ENCODE data around the gene HNRNPH3. TPM values are rescaled to one million over a fixed set of nuclear protein-coding genes. Genes with fewer than 3 reads are reported as not detected.

The HNRNPH3 gene
- total RNA-seq, 1 donor from 2014 or later = 176 TPM

DNA sequence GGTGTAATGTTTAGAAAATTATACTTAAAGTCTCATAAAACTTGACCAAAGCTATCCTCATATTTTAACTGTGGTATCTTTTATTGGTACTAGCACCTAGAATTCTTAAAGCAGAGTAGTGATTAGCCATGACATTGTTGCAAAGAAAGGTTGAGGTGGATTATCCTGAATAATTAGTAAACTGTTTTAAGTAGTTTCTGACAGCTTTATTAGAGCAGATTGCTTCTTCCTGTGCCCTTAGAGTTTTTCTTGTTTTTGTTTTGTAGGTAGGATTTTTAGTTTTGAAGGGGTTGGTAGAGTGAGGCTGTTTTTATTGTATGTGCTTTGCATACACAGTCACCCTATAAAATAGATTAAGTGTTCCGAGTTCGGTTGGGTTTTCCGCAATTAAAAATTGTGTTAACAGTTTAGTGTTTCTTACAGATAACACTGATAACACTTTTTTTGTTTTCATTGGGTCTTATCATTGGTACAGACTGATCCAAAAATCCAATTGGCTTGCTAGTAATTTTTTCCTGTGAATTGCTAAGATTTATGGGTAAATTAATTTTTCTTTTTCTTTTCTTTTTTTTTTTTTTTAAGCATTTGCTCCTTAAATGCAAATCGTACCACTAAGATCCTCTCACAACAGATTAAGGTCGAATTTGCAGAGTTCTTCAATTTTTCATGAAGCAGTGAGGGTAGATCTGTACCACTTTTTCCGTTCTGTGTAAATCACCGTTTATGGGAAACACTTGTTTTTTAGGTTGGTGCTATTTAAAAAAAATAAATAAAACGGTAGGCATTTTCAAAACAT, 3.0 kb downstream of the HNRNPH3 start:
- Mint-ChIP-seq H3K4me3 (peak overlapping the region; percentile 100), H3K9me3 (no peaks in the 10 kb centered on the region), H3K27me3 (ENCODE audit: insufficient read depth) (peaks cover 1% of the 10 kb centered on the region), H3K27ac (peak overlapping the region; percentile 74), H3K4me1 (ENCODE audit: low read depth) (peaks cover 63% of the 10 kb centered on the region), H3K36me3 (ENCODE audit: low read depth) (peaks cover 59% of the 10 kb centered on the region)
- intact Hi-C loops (cut with micrococcal nuclease) = loop anchor here (1.0 to 5.0 kb wide), 3 partner anchors 7 to 103 kb away; partner anchors contain the start of gene ATOH7
- DNase-seq (ENCODE audit: low spot score) = no peak

DNA sequence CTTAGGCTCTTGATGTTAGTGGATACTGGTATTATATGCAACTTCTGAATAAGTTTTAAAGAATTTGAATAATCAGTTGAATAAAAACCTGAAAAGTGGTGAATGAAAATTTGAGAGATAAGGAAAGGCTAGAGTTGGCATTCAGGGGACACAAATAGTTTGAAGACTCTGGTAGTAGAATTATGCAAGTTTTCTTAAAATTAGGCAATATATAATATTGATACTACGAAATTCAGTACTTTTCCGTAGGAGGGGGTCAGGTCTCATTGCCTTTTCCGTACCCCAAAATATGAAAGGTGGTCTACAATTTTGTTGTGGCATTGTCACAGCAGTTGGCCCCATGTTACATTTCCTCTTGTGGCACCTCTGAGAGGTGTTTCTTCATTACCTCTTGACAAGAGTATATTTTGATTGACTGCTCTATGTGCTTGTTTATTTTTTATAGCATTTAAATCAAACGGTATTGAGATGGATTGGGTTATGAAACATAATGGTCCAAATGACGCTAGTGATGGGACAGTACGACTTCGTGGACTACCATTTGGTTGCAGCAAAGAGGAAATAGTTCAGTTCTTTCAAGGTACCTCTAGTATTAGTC, 5.0 kb downstream of the HNRNPH3 start:
- Mint-ChIP-seq H3K4me1 (ENCODE audit: low read depth) (peaks cover 54% of the 10 kb centered on the region), H3K9me3 (no peaks in the 10 kb centered on the region), H3K27me3 (ENCODE audit: insufficient read depth) (peaks cover 1% of the 10 kb centered on the region), H3K4me3 (peak overlapping the region; percentile 77), H3K27ac (peak overlapping the region; percentile 19), H3K36me3 (ENCODE audit: low read depth) (peaks cover 76% of the 10 kb centered on the region)
- intact Hi-C loops (cut with micrococcal nuclease) = no loop called here
- no peak for DNase-seq (ENCODE audit: low spot score)

GRCh38 chr10:68340358-68341080, 8.7 kb downstream of the HNRNPH3 start:
- H3K9me3 Mint-ChIP-seq = no peaks in the 10 kb centered on the region
- no peaks in the 10 kb centered on the region for H3K27me3 Mint-ChIP-seq (ENCODE audit: insufficient read depth)
- H3K27ac Mint-ChIP-seq = no peak overlapping the region
- DNase-seq (ENCODE audit: low spot score) = no peak
- intact Hi-C loops (cut with micrococcal nuclease) = loop anchor here (10.0 kb wide), 1 partner anchor 414 kb away; no protein-coding TSS in a partner anchor
- H3K36me3 Mint-ChIP-seq (ENCODE audit: low read depth) = peaks cover 71% of the 10 kb centered on the region
- H3K4me1 Mint-ChIP-seq (ENCODE audit: low read depth) = peaks cover 43% of the 10 kb centered on the region
- no peak overlapping the region for H3K4me3 Mint-ChIP-seq

- DNase-seq (ENCODE audit: low spot score) = no peak
- Mint-ChIP-seq H3K4me3 (no peak overlapping the region), H3K36me3 (ENCODE audit: low read depth) (peaks cover 68% of the 10 kb centered on the region), H3K27ac (no peak overlapping the region), H3K4me1 (ENCODE audit: low read depth) (peaks cover 30% of the 10 kb centered on the region), H3K27me3 (ENCODE audit: insufficient read depth) (no peaks in the 10 kb centered on the region), H3K9me3 (no peaks in the 10 kb centered on the region)
- intact Hi-C loops (cut with micrococcal nuclease) = loop anchor here (1.0 to 10.0 kb wide), 2 partner anchors 9 to 412 kb away; no protein-coding TSS in a partner anchor
Observed at GRCh38 chr10:68342909-68343516, 11.1 kb downstream of the HNRNPH3 start.

GRCh38 chr10:68345621-68346020, 13.8 kb downstream of the HNRNPH3 start:
- intact Hi-C loops (cut with micrococcal nuclease) = loop anchor here (10.0 kb wide), 1 partner anchor 409 kb away; no protein-coding TSS in a partner anchor
- DNase-seq (ENCODE audit: low spot score) = no peak
- Mint-ChIP-seq H3K9me3 (no peaks in the 10 kb centered on the region), H3K27ac (peak overlapping the region; percentile 3), H3K4me3 (no peak overlapping the region), H3K36me3 (ENCODE audit: low read depth) (peaks cover 56% of the 10 kb centered on the region), H3K4me1 (ENCODE audit: low read depth) (peaks cover 30% of the 10 kb centered on the region), H3K27me3 (ENCODE audit: insufficient read depth) (no peaks in the 10 kb centered on the region)

GRCh38 chr10:68346774-68347173, 14.9 kb downstream of the HNRNPH3 start:
- Mint-ChIP-seq H3K27ac (peak overlapping the region; percentile 52), H3K4me3 (no peak overlapping the region), H3K27me3 (ENCODE audit: insufficient read depth) (no peaks in the 10 kb centered on the region), H3K36me3 (ENCODE audit: low read depth) (peaks cover 46% of the 10 kb centered on the region), H3K4me1 (ENCODE audit: low read depth) (peaks cover 25% of the 10 kb centered on the region), H3K9me3 (no peaks in the 10 kb centered on the region)
- no peak for DNase-seq (ENCODE audit: low spot score)
- intact Hi-C loops (cut with micrococcal nuclease) = loop anchor here (10.0 kb wide), 1 partner anchor 408 kb away; no protein-coding TSS in a partner anchor

DNA sequence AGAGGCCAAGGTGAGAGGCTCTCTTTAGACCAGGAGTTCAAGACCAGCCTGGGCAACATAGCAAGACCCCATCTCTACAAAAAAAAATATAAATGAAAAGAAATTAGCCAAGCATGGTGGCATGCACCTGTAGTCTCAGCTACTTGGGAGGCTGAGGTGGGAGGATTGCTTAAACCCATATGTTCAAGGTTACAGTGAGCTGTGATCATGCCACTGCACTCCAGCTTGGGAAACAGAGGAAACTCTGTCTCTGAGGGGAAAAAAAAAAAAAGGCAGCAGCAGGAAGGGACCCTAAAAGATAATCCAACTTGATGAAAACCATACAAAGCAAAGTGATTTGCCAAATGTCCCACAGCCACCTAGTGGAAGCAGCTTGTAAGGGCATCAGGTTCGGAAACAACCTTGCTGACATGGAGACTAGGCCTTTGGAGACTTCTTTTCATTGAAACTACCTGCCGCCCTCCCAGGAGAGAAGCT, 16.4 kb downstream of the HNRNPH3 start:
- peak; percentile 10 for DNase-seq (ENCODE audit: low spot score)
- Mint-ChIP-seq H3K36me3 (ENCODE audit: low read depth) (peaks cover 42% of the 10 kb centered on the region), H3K27ac (peak overlapping the region; percentile 13), H3K4me3 (no peak overlapping the region), H3K27me3 (ENCODE audit: insufficient read depth) (no peaks in the 10 kb centered on the region), H3K9me3 (no peaks in the 10 kb centered on the region), H3K4me1 (ENCODE audit: low read depth) (peaks cover 17% of the 10 kb centered on the region)
- intact Hi-C loops (cut with micrococcal nuclease) = loop anchor here (1.0 to 10.0 kb wide), 5 partner anchors 14 to 493 kb away; no protein-coding TSS in a partner anchor

DNA sequence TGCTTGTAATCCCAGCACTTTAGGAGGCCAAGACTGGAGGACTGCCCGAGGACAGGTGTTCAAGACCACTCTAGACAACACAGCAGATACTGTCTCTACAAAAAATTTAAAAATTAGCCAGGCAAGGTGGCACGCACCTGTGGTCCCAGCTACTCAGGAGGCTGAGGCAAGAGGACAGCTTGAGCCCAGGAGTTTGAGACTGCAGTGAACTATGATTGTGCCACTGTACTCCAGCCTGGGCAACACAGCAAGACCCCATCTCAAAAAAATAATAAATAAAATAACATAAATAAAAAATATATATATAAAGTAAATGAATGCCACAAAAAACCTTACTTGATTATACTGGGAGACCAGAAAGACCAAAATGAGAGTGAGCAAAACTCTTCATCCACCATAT, 21.7 kb downstream of the HNRNPH3 start:
- intact Hi-C loops (cut with micrococcal nuclease) = no loop called here
- H3K27ac Mint-ChIP-seq = no peak overlapping the region

DNA sequence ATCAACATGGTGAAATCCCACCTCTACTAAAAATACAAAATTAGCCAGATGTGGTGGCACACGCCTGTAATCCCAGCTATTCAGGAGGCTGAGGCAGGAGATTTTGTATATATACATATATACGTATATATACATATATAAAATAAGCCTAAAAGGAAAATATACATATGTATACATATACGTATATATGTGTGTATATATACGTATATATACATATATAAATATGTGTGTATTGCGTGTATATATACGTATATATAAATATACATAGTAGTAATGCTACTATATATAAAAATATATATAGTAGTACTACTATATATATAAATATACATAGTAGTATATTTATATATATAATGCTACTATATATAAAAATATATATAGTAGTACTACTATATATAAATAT, 27.3 kb downstream of the HNRNPH3 start:
- Mint-ChIP-seq H3K36me3 (ENCODE audit: low read depth) (peaks cover 15% of the 10 kb centered on the region), H3K27ac (no peak overlapping the region), H3K27me3 (ENCODE audit: insufficient read depth) (no peaks in the 10 kb centered on the region), H3K9me3 (no peaks in the 10 kb centered on the region), H3K4me3 (no peak overlapping the region), H3K4me1 (ENCODE audit: low read depth) (no peaks in the 10 kb centered on the region)
- intact Hi-C loops (cut with micrococcal nuclease) = no loop called here
- no peak for DNase-seq (ENCODE audit: low spot score)

More for the DNA sequence above, 21.7 kb downstream of the HNRNPH3 start:
- DNase-seq (ENCODE audit: low spot score) = no peak
- Mint-ChIP-seq H3K4me3 (no peak overlapping the region), H3K4me1 (ENCODE audit: low read depth) (no peaks in the 10 kb centered on the region), H3K9me3 (no peaks in the 10 kb centered on the region), H3K27me3 (ENCODE audit: insufficient read depth) (no peaks in the 10 kb centered on the region), H3K36me3 (ENCODE audit: low read depth) (peaks cover 17% of the 10 kb centered on the region)

- no peak overlapping the region for H3K27ac Mint-ChIP-seq
- intact Hi-C loops (cut with micrococcal nuclease) = no loop called here
- H3K4me1 Mint-ChIP-seq (ENCODE audit: low read depth) = no peaks in the 10 kb centered on the region
- no peak for DNase-seq (ENCODE audit: low spot score)
- no peak overlapping the region for H3K4me3 Mint-ChIP-seq
- H3K36me3 Mint-ChIP-seq (ENCODE audit: low read depth) = peaks cover 13% of the 10 kb centered on the region
- no peaks in the 10 kb centered on the region for H3K27me3 Mint-ChIP-seq (ENCODE audit: insufficient read depth)
- H3K9me3 Mint-ChIP-seq = no peaks in the 10 kb centered on the region
Observed at GRCh38 chr10:68362590-68362989, 30.7 kb downstream of the HNRNPH3 start.

- Mint-ChIP-seq H3K9me3 (no peaks in the 10 kb centered on the region), H3K27ac (no peak overlapping the region), H3K36me3 (ENCODE audit: low read depth) (peaks cover 13% of the 10 kb centered on the region), H3K27me3 (ENCODE audit: insufficient read depth) (no peaks in the 10 kb centered on the region), H3K4me3 (no peak overlapping the region), H3K4me1 (ENCODE audit: low read depth) (no peaks in the 10 kb centered on the region)
- DNase-seq (ENCODE audit: low spot score) = no peak
- intact Hi-C loops (cut with micrococcal nuclease) = no loop called here
Observed at GRCh38 chr10:68364101-68364886, 32.4 kb downstream of the HNRNPH3 start.

DNA sequence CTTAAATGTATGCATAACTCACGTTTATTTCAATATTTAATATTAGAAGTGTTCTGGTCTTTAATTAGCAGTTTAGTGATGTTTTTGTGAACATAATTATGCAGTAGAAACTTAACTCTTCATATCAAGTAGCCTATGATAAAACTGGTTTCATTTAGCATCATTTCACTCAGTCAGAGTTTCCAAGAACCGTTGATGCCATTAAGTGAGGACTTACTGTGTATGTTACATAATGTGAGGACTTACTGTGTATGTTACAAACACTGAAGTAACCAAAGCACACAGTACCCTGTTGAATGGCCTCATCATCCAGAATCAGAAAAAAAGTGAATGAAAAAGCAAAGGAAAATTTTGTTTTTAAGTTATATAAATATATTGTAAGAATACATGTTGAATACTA, 33.7 kb downstream of the HNRNPH3 start:
- Mint-ChIP-seq H3K4me3 (no peak overlapping the region), H3K9me3 (peaks cover 3% of the 10 kb centered on the region), H3K4me1 (ENCODE audit: low read depth) (no peaks in the 10 kb centered on the region), H3K27me3 (ENCODE audit: insufficient read depth) (no peaks in the 10 kb centered on the region), H3K27ac (no peak overlapping the region), H3K36me3 (ENCODE audit: low read depth) (peaks cover 18% of the 10 kb centered on the region)
- no peak for DNase-seq (ENCODE audit: low spot score)
- intact Hi-C loops (cut with micrococcal nuclease) = no loop called here

Measured in activated T-helper 1 cell treated with anti-CD3 and anti-CD28 coated beads, Interleukin-12 subunit alpha, Interleukin-12 subunit beta, Interleukin-2, Interleukin-4 antibody, amounts not matched to agents 30 ng/mL and 10 ng/mL and 1 ng/mL, durations not matched to agents 14 hours and 24 hours and 36 hours (primary cell).